HL-60 (cell line): ENCODE measurements around the gene ATOX1.

Experiments used
- DNase-seq, 2 experiments: peaks; one replicate each; pipeline ENCODE4 v3.0.0-alpha.2; 2010 to 2020; ENCODE audit warnings: low read depth in 1 of 2, low spot score in 1 of 2
- H3K27ac ChIP-seq: fragments of 250-450 bp; sonication (Bioruptor Pico); replicated peaks from 2 replicates; pipeline ENCODE4 v1.5.1; 2020; ENCODE audit warnings: mild to moderate bottlenecking, moderate library complexity
- H3K27me3 ChIP-seq: fragments of 250-450 bp; sonication (Bioruptor Pico); 2 replicates; pipeline ENCODE4 v1.5.1; 2021; ENCODE audit warnings: mild to moderate bottlenecking, moderate library complexity; ENCODE audit not compliant: insufficient read depth, poor library complexity, severe bottlenecking
- H3K4me3 ChIP-seq: replicated peaks from 2 replicates; pipeline ENCODE4 v1.5.1; 2011; ENCODE audit warnings: mild to moderate bottlenecking, control low read depth, low read length; ENCODE audit not compliant: insufficient read depth
- CTCF ChIP-seq: IDR thresholded peaks from one replicate; pipeline ENCODE4 v1.5.1; 2011; ENCODE audit warnings: low read length, control low read depth, inconsistent platforms; ENCODE audit not compliant: insufficient read depth
- GABPA ChIP-seq: IDR thresholded peaks from 2 replicates; pipeline ENCODE4 v1.6.1; 2012; ENCODE audit warnings: low read depth
- POLR2AphosphoS5 ChIP-seq: IDR thresholded peaks from 2 replicates; pipeline ENCODE4 v1.6.1; 2012; ENCODE audit warnings: low read depth
- REST ChIP-seq: IDR thresholded peaks from 2 replicates; pipeline ENCODE4 v1.6.1; 2012; ENCODE audit warnings: low read depth; ENCODE audit not compliant: insufficient replicate concordance
- SPI1 ChIP-seq: IDR thresholded peaks from 2 replicates; pipeline ENCODE4 v1.6.1; 2012; ENCODE audit warnings: low read depth, mild to moderate bottlenecking, borderline replicate concordance

The ATOX1 gene

GRCh38 chr5:151709109-151709735 lies 49.2 kb downstream of the ATOX1 start:
- H3K4me3 ChIP-seq = no peak overlapping the region
- no peak for DNase-seq
- TF ChIP-seq REST (no peak), GABPA (no peak), SPI1 (no peak), POLR2AphosphoS5 (no peak), CTCF (no peak)
- no peak overlapping the region for H3K27ac ChIP-seq
- no peaks in the 10 kb centered on the region for H3K27me3 ChIP-seq

- no peak for TF ChIP-seq SPI1
- no peak for TF ChIP-seq GABPA
- TF ChIP-seq REST = no peak
- TF ChIP-seq POLR2AphosphoS5 = no peak
- TF ChIP-seq CTCF = no peak
- no peak for DNase-seq
- H3K27me3 ChIP-seq = no peaks in the 10 kb centered on the region
- no peak overlapping the region for H3K4me3 ChIP-seq
- H3K27ac ChIP-seq = no peak overlapping the region
These were observed 50.3 kb downstream of the ATOX1 start for GRCh38 chr5:151708126-151708525.

- Histone ChIP-seq H3K27ac (no peak overlapping the region), H3K27me3 (no peaks in the 10 kb centered on the region), H3K4me3 (no peak overlapping the region)
- no peak for TF ChIP-seq SPI1
- no peak for TF ChIP-seq POLR2AphosphoS5
- TF ChIP-seq CTCF = no peak
- TF ChIP-seq REST = no peak
- no peak for TF ChIP-seq GABPA
- no peak for DNase-seq
These were observed 50.9 kb downstream of the ATOX1 start for GRCh38 chr5:151707567-151707966.
